Effector CD8-positive, alpha-beta T cell (primary cell): ENCODE measurements around the gene TSPO2.
"Not testable (repeated sequence)": the region's sequence is repeated elsewhere in the genome, so short reads cannot be mapped to it uniquely, and the experiment has no call there.

Experiments used
- DNase-seq: peaks from one replicate; lab custom pipeline; 2025; lab: John Stamatoyannopoulos, UW
- total RNA-seq, 4 experiments: gene quantifications; one replicate each; lab custom pipeline; 2026; lab: John Stamatoyannopoulos, UW

Gene TSPO2
- total RNA-seq, result 0 reads per million in 4 experiments

GRCh38 chr6:41042226-41043055, at the start of gene TSPO2:
Gene TSPO2, plus strand, starts transcription at chr6:41042467. Its CDS starts 519 bp downstream, at chr6:41042986.
- no peak for DNase-seq

GRCh38 chr6:40992746-40993145, 49.5 kb upstream of the TSPO2 start:
- DNase-seq, result no peak

- no peak for DNase-seq
Observed at GRCh38 chr6:40996591-40997233, 45.6 kb upstream of the TSPO2 start.

- no peak for DNase-seq
Observed at GRCh38 chr6:40997234-40997957, 44.9 kb upstream of the TSPO2 start.

- DNase-seq, result no peak
Observed at GRCh38 chr6:40998661-40999060, 43.6 kb upstream of the TSPO2 start.

GRCh38 chr6:40999569-40999968, 42.7 kb upstream of the TSPO2 start:
- no peak for DNase-seq

- no peak for DNase-seq
Observed at GRCh38 chr6:41000248-41000647, 42.0 kb upstream of the TSPO2 start.

GRCh38 chr6:41002168-41002567, 40.1 kb upstream of the TSPO2 start:
- no peak for DNase-seq

- peak; percentile 12 for DNase-seq
Observed at GRCh38 chr6:41006217-41006616, 36.0 kb upstream of the TSPO2 start.

GRCh38 chr6:41006980-41007379, 35.3 kb upstream of the TSPO2 start:
- not testable (repeated sequence) for DNase-seq

GRCh38 chr6:41008011-41008410, 34.3 kb upstream of the TSPO2 start:
- no peak for DNase-seq

GRCh38 chr6:41009669-41010068, 32.6 kb upstream of the TSPO2 start:
- DNase-seq, result no peak

- no peak for DNase-seq
Observed at GRCh38 chr6:41011673-41012072, 30.6 kb upstream of the TSPO2 start.

GRCh38 chr6:41013466-41014153, 28.7 kb upstream of the TSPO2 start:
- DNase-seq, result no peak

GRCh38 chr6:41014780-41015179, 27.5 kb upstream of the TSPO2 start:
- DNase-seq, result no peak

GRCh38 chr6:41015860-41016259, 26.4 kb upstream of the TSPO2 start:
- not testable (repeated sequence) for DNase-seq

GRCh38 chr6:41017663-41018062, 24.6 kb upstream of the TSPO2 start:
- DNase-seq, result no peak

GRCh38 chr6:41021832-41022231, 20.4 kb upstream of the TSPO2 start:
- no peak for DNase-seq

- DNase-seq, result no peak
Observed at GRCh38 chr6:41022294-41022693, 20.0 kb upstream of the TSPO2 start.

GRCh38 chr6:41023114-41023513, 19.2 kb upstream of the TSPO2 start:
- no peak for DNase-seq

GRCh38 chr6:41025966-41026530, 16.2 kb upstream of the TSPO2 start:
- no peak for DNase-seq

GRCh38 chr6:41027241-41027640, 15.0 kb upstream of the TSPO2 start:
- no peak for DNase-seq
